K562 (cell line): ENCODE results near the gene STK11. TPM values are rescaled to one million over a fixed set of nuclear protein-coding genes. Genes with fewer than 3 reads are reported as not detected.

Experiments
- ATAC-seq: fragments of 200-7000 bp; cut with Tn5 transposase; 3 replicates; pipeline ENCODE4 v1.9.1; 2020; ENCODE audit warnings: moderate library complexity
- BruUV-seq: library from RNA; stranded (reverse); fragments of 400-500 nt; replicated peaks from 2 replicates; lab custom pipeline; 2021; lab: Mats Ljungman, UMichigan
- CTCF ChIA-PET: fragments of 300-600 bp; formaldehyde crosslinking; extraction: SDS; loops from one replicate; lab custom pipeline; 2021; ENCODE audit warnings: low intra/inter-chr PET ratio; lab: Yijun Ruan, JAX
- POLR2A ChIA-PET: fragments of 300-600, 350-650 bp; sonication (Branson Sonifier 250); formaldehyde crosslinking; extraction: SDS; loops from one replicate; lab custom pipeline; 2021; ENCODE audit warnings: antibody characterized with exemption, inconsistent platforms; lab: Yijun Ruan, JAX
- DNase-seq, 4 experiments: peaks; one replicate each; pipeline versions ENCODE4 v3.0.0 to v3.0.0-alpha.2; 2011 to 2018; ENCODE audit warnings: low spot score in 3 of 4, mixed read lengths in 3 of 4; ENCODE audit errors: extremely low read depth in 1 of 4
- FAIRE-seq: peaks from 2 replicates; lab custom pipeline; 2011; peaks lifted over from hg19 to GRCh38; lab: Jason Lieb, UNC
- H2AFZ ChIP-seq: 2 replicates; pipeline ENCODE4 v1.6.0; 2011; ENCODE audit warnings: low read depth, low read length, control low read depth, inconsistent platforms
- H3K27ac ChIP-seq: fragments of 200-600 bp; 3 replicates; pipeline ENCODE4 v1.8.0; 2011; ENCODE audit warnings: low read depth, mild to moderate bottlenecking, control low read depth, inconsistent platforms, low read length, moderate library complexity, mixed read lengths; ENCODE audit errors: extremely low read depth
- H3K27me3 ChIP-seq, 2 experiments: fragments of 300-600 bp in 1 of 2; 2 replicates in 1 of 2; 3 replicates in 1 of 2; pipeline versions ENCODE4 v1.6.0 to v1.8.0; 2011; ENCODE audit warnings: inconsistent platforms in 2 of 2, low read length in 2 of 2, mild to moderate bottlenecking in 1 of 2, mixed read lengths in 1 of 2, moderate library complexity in 1 of 2; ENCODE audit not compliant: control insufficient read depth in 2 of 2, insufficient read depth in 2 of 2
- H3K36me3 ChIP-seq: fragments of 300-600 bp; 3 replicates; pipeline ENCODE4 v1.8.0; 2011; ENCODE audit warnings: mild to moderate bottlenecking, low read length, inconsistent platforms; ENCODE audit not compliant: control insufficient read depth, insufficient read depth
- H3K4me1 ChIP-seq, 2 experiments: fragments of 200-600 bp in 1 of 2; replicated peaks in 1 of 2; 2 replicates in 1 of 2; 3 replicates in 1 of 2; pipeline versions ENCODE4 v1.5.1 to v1.8.0; 2011; ENCODE audit warnings: inconsistent platforms in 2 of 2, low read length in 2 of 2, mild to moderate bottlenecking in 1 of 2, mixed read lengths in 1 of 2, moderate library complexity in 1 of 2; ENCODE audit not compliant: control insufficient read depth in 2 of 2, insufficient read depth in 2 of 2
- H3K4me2 ChIP-seq: 2 replicates; pipeline ENCODE4 v1.6.1; 2011; ENCODE audit warnings: low read length, control low read depth, inconsistent platforms, mixed read lengths; ENCODE audit not compliant: insufficient read depth
- H3K4me3 ChIP-seq: fragments of 200-600 bp; sonication (generic), shearing (Covaris generic); 2 replicates; pipeline ENCODE4 v1.5.1; 2016; ENCODE audit warnings: control low read depth, inconsistent platforms
- H3K79me2 ChIP-seq: fragments of 200-600 bp; 3 replicates; pipeline ENCODE4 v1.8.0; 2011; ENCODE audit warnings: low read length, inconsistent platforms; ENCODE audit not compliant: control insufficient read depth, insufficient read depth
- H3K9ac ChIP-seq, 2 experiments: 2 replicates each; pipeline versions ENCODE4 v1.6.0 to v1.6.1; 2011; ENCODE audit warnings: low read depth in 2 of 2, low read length in 2 of 2, control low read depth in 1 of 2, inconsistent platforms in 1 of 2, mild to moderate bottlenecking in 1 of 2, mixed read lengths in 1 of 2; ENCODE audit not compliant: insufficient read depth in 1 of 2
- H3K9me1 ChIP-seq: one replicate; pipeline ENCODE4 v1.6.0; 2011; ENCODE audit warnings: inconsistent platforms, mild to moderate bottlenecking, low read length, moderate library complexity; ENCODE audit not compliant: control insufficient read depth, insufficient read depth
- H3K9me3 ChIP-seq: replicated peaks from 2 replicates; pipeline ENCODE4 v1.5.1; 2011; ENCODE audit warnings: low read depth, low read length, inconsistent platforms; ENCODE audit not compliant: control insufficient read depth, insufficient read depth
- H4K20me1 ChIP-seq: replicated peaks from 2 replicates; pipeline ENCODE4 v1.6.1; 2011; ENCODE audit warnings: low read length, inconsistent platforms, mixed read lengths; ENCODE audit not compliant: control insufficient read depth, insufficient read depth
- BRD9 ChIP-seq: fragments of 450-650 bp; IDR thresholded peaks from 2 replicates; pipeline ENCODE4 v1.6.1; 2018; ENCODE audit warnings: low read depth; ENCODE audit not compliant: partially characterized antibody
- CCNT2 ChIP-seq: IDR thresholded peaks from 2 replicates; pipeline ENCODE4 v1.6.1; 2011; ENCODE audit warnings: borderline replicate concordance, low read depth, mild to moderate bottlenecking, moderate library complexity, mixed read lengths, low read length; ENCODE audit not compliant: insufficient read length; ENCODE audit errors: extremely low read depth
- FOXM1 ChIP-seq, 2 experiments: fragments of 450-650 bp in 1 of 2; sonication (generic) in 1 of 2; formaldehyde crosslinking in 1 of 2; IDR thresholded peaks; 2 replicates each; pipeline versions ENCODE4 v1.6.1 to v1.9.0; 2017 to 2022; ENCODE audit warnings: low read depth in 2 of 2, mild to moderate bottlenecking in 2 of 2, missing genetic modification reagents in 1 of 2, moderate library complexity in 1 of 2
- HDGF ChIP-seq: fragments of 450-650 bp; IDR thresholded peaks from 2 replicates; pipeline ENCODE4 v1.6.1; 2016
- HNRNPL ChIP-seq: fragments of 200-400 bp; formaldehyde crosslinking; IDR thresholded peaks from 2 replicates; pipeline ENCODE4 v1.6.1; 2017; ENCODE audit warnings: low read depth, mild to moderate bottlenecking, low read length
- KDM2B ChIP-seq: fragments of 250-450 bp; sonication (Bioruptor Pico); IDR thresholded peaks from 2 replicates; pipeline ENCODE4 v1.8.0; 2021; ENCODE audit warnings: mild to moderate bottlenecking, moderate library complexity
- L3MBTL2 ChIP-seq: fragments of 450-650 bp; IDR thresholded peaks from 2 replicates; pipeline ENCODE4 v1.6.1; 2016; ENCODE audit warnings: mild to moderate bottlenecking, moderate library complexity
- POLR2H ChIP-seq: IDR thresholded peaks from 2 replicates; pipeline ENCODE4 v1.6.1; 2016; ENCODE audit warnings: missing genetic modification characterization, low read depth, mild to moderate bottlenecking, control low read depth, missing compliant biosample characterization, moderate library complexity
- RBM14 ChIP-seq: fragments of 200-400 bp; formaldehyde crosslinking; IDR thresholded peaks from 2 replicates; pipeline ENCODE4 v1.6.1; 2018; ENCODE audit warnings: low read depth, mild to moderate bottlenecking, low read length, moderate library complexity, borderline replicate concordance; ENCODE audit not compliant: insufficient read depth
- SRF ChIP-seq, 2 experiments: fragments of 250-450, 450-650 bp in 1 of 2; sonication (Bioruptor Pico) in 1 of 2; sonication (generic) in 1 of 2; formaldehyde crosslinking; IDR thresholded peaks; 2 replicates each; pipeline versions ENCODE4 v1.5.0 to v1.5.1; 2020 to 2022; ENCODE audit warnings: mild to moderate bottlenecking in 1 of 2, missing genetic modification reagents in 1 of 2
- SUPT5H ChIP-seq: fragments of 450-650 bp; IDR thresholded peaks from 2 replicates; pipeline ENCODE4 v1.6.1; 2016
- TFAP4 ChIP-seq: sonication (generic); formaldehyde crosslinking; IDR thresholded peaks from 2 replicates; pipeline ENCODE4 v1.8.0; 2022; ENCODE audit warnings: missing genetic modification reagents, mild to moderate bottlenecking, moderate library complexity, borderline replicate concordance
- ZKSCAN3 ChIP-seq: fragments of 250-450 bp; sonication (Bioruptor Pico); IDR thresholded peaks from 2 replicates; pipeline ENCODE4 v1.4.0; 2020
- ZNF12 ChIP-seq: sonication (generic); formaldehyde crosslinking; IDR thresholded peaks from 2 replicates; pipeline ENCODE4 v1.4.0; 2020; ENCODE audit warnings: mild to moderate bottlenecking, missing genetic modification reagents
- ZNF277 ChIP-seq: fragments of 250-450 bp; sonication (Bioruptor Pico); IDR thresholded peaks from 2 replicates; pipeline ENCODE4 v1.8.0; 2022; ENCODE audit warnings: inconsistent platforms, mild to moderate bottlenecking, moderate library complexity, borderline replicate concordance
- ZSCAN32 ChIP-seq: fragments of 450-650 bp; formaldehyde crosslinking; IDR thresholded peaks from 2 replicates; pipeline ENCODE4 v1.4.0; 2020; ENCODE audit warnings: mild to moderate bottlenecking, moderate library complexity
- WGBS: fragments of 100-300 bp; shearing (Covaris generic); methylation state at CpG from one replicate; pipeline ENCODE4 v1.1.6; 2016; ENCODE audit warnings: low coverage, mixed read lengths; ENCODE audit not compliant: insufficient coverage; ENCODE audit errors: missing lambda C conversion rate; 5-methylcytosine and 5-hydroxymethylcytosine counted together
- in situ Hi-C: fragments of 300-500 bp; cut with MboI; formaldehyde crosslinking; loops from 4 replicates; pipeline ENCODE4 v1.15.0; 2018; ENCODE audit warnings: inconsistent platforms, mixed read lengths
- intact Hi-C: fragments of 100-400 bp; cut with micrococcal nuclease; formaldehyde crosslinking; loops from 2 replicates; pipeline ENCODE4 v1.14.2; 2022
- polyA plus RNA-seq, 8 experiments: library from polyadenylated mRNA; depleted of rRNA in 4 of 8; stranded (reverse) in 5 of 8; unstranded in 3 of 8; fragments of >200 nt; fragmentation: Nextera tagmentation in 2 of 8; fragmentation: Illumina TruSeq in 1 of 8; extraction: Ambion mirVana in 2 of 8; extraction: Trizol in 1 of 8; gene quantifications; 2 replicates each; pipeline versions ENCODE4 v1.2.1 to v1.2.3, GENCODE V29; 2011 to 2014; ENCODE audit warnings: inconsistent platforms in 1 of 8, missing spikeins in 1 of 8
- total RNA-seq, 7 experiments: library from RNA; depleted of rRNA in 6 of 7; stranded (reverse); fragments of >200 nt in 6 of 7; fragmentation: Illumina TruSeq in 2 of 7; extraction: Trizol in 2 of 7; gene quantifications; 2 replicates each; pipeline versions ENCODE4 v1.2.1 to v1.2.3, GENCODE V29; 2011 to 2021; ENCODE audit warnings: low replicate concordance in 1 of 7

STK11 gene
- total and polyA plus RNA-seq, 9 of the 15 experiments (the other 6 are each of a cell fraction or from before 2014, with no cell fraction given): 0.15 to 96.5 (median 31.7) TPM

- TF ChIP-seq HDGF: 0 out of 2 replicates have a peak, but pooled peaks have one; percentile 17
- TF ChIP-seq ZNF12 (CRISPR knock-in tag): no peak
- no peak; the same call in 1 of the 2 replicates for TF ChIP-seq L3MBTL2
Observed at GRCh38 chr19:1268226-1269064, 62.9 kb downstream of the STK11 start (continued).

GRCh38 chr19:1269065-1269477 is 63.5 kb downstream of the STK11 start, which contains the start of gene CIRBP:
CIRBP (plus strand) TSS chr19:1269332; CDS start chr19:1270934, 1,602 bp downstream.
- ChIA-PET POLR2A (interaction anchor here (0.6 to 3.0 kb wide), 76 partner anchors 9 to 589 kb away, joined by 3 to 90 read pairs (median 4); partner anchors contain the start of genes ATP5F1D, GPX4, MED16 and RNU6-9), CTCF (interaction anchor here (3.3 kb wide), 1 partner anchor 25 kb away, joined by 51 read pairs; no protein-coding TSS in a partner anchor)
- H3K27me3 ChIP-seq: no peaks in the 10 kb centered on the region
- peak; percentile 91 for FAIRE-seq
- H3K36me3 ChIP-seq: peaks cover 44% of the 10 kb centered on the region
- WGBS: under 1% methylated on average over 39 of the region's 50 CpGs
- peak; percentile 86 to 99 (median 92) for DNase-seq
- peaks cover 52% of the 10 kb centered on the region for H3K79me2 ChIP-seq
- H3K4me1 ChIP-seq: peaks cover 71 to 97% of the 10 kb centered on the region in 2 experiments
- H3K9ac ChIP-seq: peak within 1 kb of the TSS; percentile 90 to 99
- H4K20me1 ChIP-seq: peaks cover 26% of the 10 kb centered on the region
- intact Hi-C loops (loop anchor here (1.0 kb wide), 2 partner anchors 21 to 224 kb away; partner anchors contain the start of gene MIDN), in situ Hi-C loops (no loop called here)
- no peaks in the 10 kb centered on the region for H3K9me3 ChIP-seq
- peak within 1 kb of the TSS; percentile 68 for H3K4me3 ChIP-seq
- peak within 1 kb of the TSS; percentile 92 for H3K27ac ChIP-seq
- no TSS peak for BruUV-seq
- peak within 1 kb of the TSS; percentile 93 for H3K4me2 ChIP-seq
- H3K9me1 ChIP-seq: no peaks in the 10 kb centered on the region
- ATAC-seq: peak; percentile 71
- peak within 1 kb of the TSS; percentile 69 for H2AFZ ChIP-seq
- TF ChIP-seq HNRNPL: peak; percentile 92
- peak in 1 of 2 experiments; percentile 63; a peak in 2 of 4 replicates for TF ChIP-seq SRF (CRISPR knock-in tag; IDR thresholded peaks at IDR 0.05)
- TF ChIP-seq ZNF277 (CRISPR knock-in tag): no peak
- TF ChIP-seq TFAP4: peak; percentile 61
- TF ChIP-seq POLR2H (tag): peak; percentile 98
- TF ChIP-seq RBM14: 0 out of 2 replicates have a peak, but pooled peaks have one; percentile 62
- TF ChIP-seq ZSCAN32: no peak
- no peak for TF ChIP-seq CCNT2
- no peak for TF ChIP-seq ZKSCAN3
- TF ChIP-seq KDM2B (CRISPR knock-in tag): no peak
- TF ChIP-seq FOXM1 (IDR thresholded peaks at IDR 0.05; ENCODE audit: low read depth): no peak
- TF ChIP-seq FOXM1 (CRISPR knock-in tag; IDR thresholded peaks at IDR 0.05; ENCODE audit: low read depth): 0 out of 2 replicates have a peak, but pooled peaks have one; percentile 39
- TF ChIP-seq BRD9: no peak
- TF ChIP-seq SUPT5H: peak; percentile 98
